Measurements from ENCODE around the gene ZFYVE9.

GRCh38 chr1:52253421-52253820 lies 111.5 kb downstream of the ZFYVE9 start:
- TF ChIP-seq CTCF (IDR thresholded peaks at IDR 0.05 in 4 of 5, conservative IDR thresholded peaks at IDR 0.05 in 1 of 5): no peak
- TF ChIP-seq POLR2A (IDR thresholded peaks at IDR 0.05): no peak

Data from gastrocnemius medialis (tissue), 4 donors.